Measurements from ENCODE around the gene MGAT4C. TPM values are rescaled to one million over a fixed set of nuclear protein-coding genes. Genes with fewer than 3 reads are reported as not detected.

MGAT4C gene
- total RNA-seq, 2 experiments from 2014 or later = not detected

- no peaks in the 10 kb centered on the region for H3K27me3 Mint-ChIP-seq (ENCODE audit: low read depth)
- H3K4me1 Mint-ChIP-seq (ENCODE audit: low read depth) = no peaks in the 10 kb centered on the region
- peaks cover 27% of the 10 kb centered on the region for H3K9me3 Mint-ChIP-seq
- no peaks in the 10 kb centered on the region for H3K36me3 Mint-ChIP-seq (ENCODE audit: low read depth)
- CTCF ChIA-PET = no interaction called here
- H3K4me3 Mint-ChIP-seq = no peak overlapping the region
- DNase-seq = no peak
- no peak overlapping the region for H3K27ac Mint-ChIP-seq
- intact Hi-C loops (cut with micrococcal nuclease) = no loop called here
Measured at GRCh38 chr12:85993746-85994145, 262.4 kb downstream of the MGAT4C start.

DNA sequence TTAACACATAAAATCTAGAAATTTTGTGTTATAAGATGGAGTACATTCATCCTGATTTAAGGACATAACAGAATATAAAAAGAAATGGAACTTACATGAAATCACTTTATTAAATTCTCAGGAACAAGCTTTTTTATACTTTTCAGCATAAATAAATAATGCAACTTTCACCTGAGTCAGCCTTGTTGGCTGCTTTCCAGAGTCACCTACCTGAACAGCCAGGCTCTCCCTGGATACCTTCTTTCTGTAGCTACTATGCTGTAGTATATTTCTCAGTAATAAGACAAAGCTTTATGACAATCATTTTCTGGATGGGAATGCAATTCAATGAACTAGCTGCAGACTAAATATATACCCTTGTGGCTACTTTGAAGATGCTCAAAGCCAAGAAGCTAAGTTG is 270.2 kb downstream of the MGAT4C start:
- CTCF ChIA-PET = no interaction called here
- Mint-ChIP-seq H3K36me3 (ENCODE audit: low read depth) (no peaks in the 10 kb centered on the region), H3K4me1 (ENCODE audit: low read depth) (no peaks in the 10 kb centered on the region), H3K27ac (no peak overlapping the region), H3K27me3 (ENCODE audit: low read depth) (no peaks in the 10 kb centered on the region), H3K4me3 (no peak overlapping the region), H3K9me3 (peaks cover 2% of the 10 kb centered on the region)
- intact Hi-C loops (cut with micrococcal nuclease) = no loop called here
- no peak for DNase-seq

DNA sequence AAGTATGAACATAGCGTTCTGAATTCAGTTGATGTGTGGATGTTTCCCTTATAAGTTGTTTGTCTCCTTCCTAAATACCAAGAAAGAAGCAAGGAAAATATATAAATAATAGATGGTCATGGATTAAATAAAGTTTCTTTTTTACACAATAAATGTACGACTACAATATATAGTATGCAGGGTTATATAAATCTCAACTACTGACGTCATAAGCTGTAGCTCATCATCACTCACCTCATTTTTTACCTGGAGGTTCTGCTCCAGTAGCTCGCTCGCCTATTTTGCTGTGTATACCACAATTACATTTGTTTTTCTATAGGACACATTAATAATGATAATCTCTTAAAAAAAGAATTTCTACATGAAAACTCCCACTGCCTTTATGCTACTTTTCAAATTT is 272.6 kb downstream of the MGAT4C start:
- H3K9me3 Mint-ChIP-seq = no peaks in the 10 kb centered on the region
- DNase-seq = no peak
- no peaks in the 10 kb centered on the region for H3K27me3 Mint-ChIP-seq (ENCODE audit: low read depth)
- H3K36me3 Mint-ChIP-seq (ENCODE audit: low read depth) = no peaks in the 10 kb centered on the region
- no peak overlapping the region for H3K27ac Mint-ChIP-seq
- no peaks in the 10 kb centered on the region for H3K4me1 Mint-ChIP-seq (ENCODE audit: low read depth)
- CTCF ChIA-PET = interaction anchor here (0.6 kb wide), 2 partner anchors 295 to 1980 kb away, joined by 3 to 4 read pairs; no protein-coding TSS in a partner anchor
- intact Hi-C loops (cut with micrococcal nuclease) = no loop called here
- no peak overlapping the region for H3K4me3 Mint-ChIP-seq

- Mint-ChIP-seq H3K4me3 (no peak overlapping the region), H3K4me1 (ENCODE audit: low read depth) (no peaks in the 10 kb centered on the region)
Measured at GRCh38 chr12:85979641-85980040, 276.6 kb downstream of the MGAT4C start.

DNA sequence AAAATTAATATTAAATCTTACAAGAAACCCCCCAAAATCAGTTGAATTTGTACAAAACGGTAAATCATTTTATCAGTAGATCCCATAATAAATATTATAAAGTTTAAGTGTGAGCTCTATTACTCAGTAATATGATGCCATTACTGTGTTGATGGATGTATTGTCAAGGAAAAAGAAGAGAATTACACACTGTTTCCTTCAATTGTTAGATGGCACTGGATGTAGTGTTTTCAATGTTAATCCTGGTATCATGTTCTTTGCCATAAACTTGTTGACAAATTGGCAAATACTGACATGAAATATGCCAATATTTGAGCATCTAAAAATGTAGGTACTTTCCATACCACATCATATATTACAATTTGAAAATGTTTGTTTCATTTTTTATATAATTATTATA is 280.5 kb downstream of the MGAT4C start:
- Mint-ChIP-seq H3K36me3 (ENCODE audit: low read depth) (no peaks in the 10 kb centered on the region), H3K27ac (no peak overlapping the region), H3K4me3 (no peak overlapping the region), H3K4me1 (ENCODE audit: low read depth) (no peaks in the 10 kb centered on the region), H3K9me3 (no peaks in the 10 kb centered on the region), H3K27me3 (ENCODE audit: low read depth) (no peaks in the 10 kb centered on the region)
- no peak for DNase-seq
- intact Hi-C loops (cut with micrococcal nuclease) = loop anchor here (10.0 kb wide), 1 partner anchor 1499 kb away; no protein-coding TSS in a partner anchor
- CTCF ChIA-PET = no interaction called here

More at GRCh38 chr12:85979641-85980040, 276.6 kb downstream of the MGAT4C start:
- DNase-seq = no peak
- no peaks in the 10 kb centered on the region for H3K27me3 Mint-ChIP-seq (ENCODE audit: low read depth)
- intact Hi-C loops (cut with micrococcal nuclease) = loop anchor here (10.0 kb wide), 1 partner anchor 1495 kb away; no protein-coding TSS in a partner anchor
- no peak overlapping the region for H3K27ac Mint-ChIP-seq
- no peaks in the 10 kb centered on the region for H3K9me3 Mint-ChIP-seq
- CTCF ChIA-PET = no interaction called here
- no peaks in the 10 kb centered on the region for H3K36me3 Mint-ChIP-seq (ENCODE audit: low read depth)

DNA sequence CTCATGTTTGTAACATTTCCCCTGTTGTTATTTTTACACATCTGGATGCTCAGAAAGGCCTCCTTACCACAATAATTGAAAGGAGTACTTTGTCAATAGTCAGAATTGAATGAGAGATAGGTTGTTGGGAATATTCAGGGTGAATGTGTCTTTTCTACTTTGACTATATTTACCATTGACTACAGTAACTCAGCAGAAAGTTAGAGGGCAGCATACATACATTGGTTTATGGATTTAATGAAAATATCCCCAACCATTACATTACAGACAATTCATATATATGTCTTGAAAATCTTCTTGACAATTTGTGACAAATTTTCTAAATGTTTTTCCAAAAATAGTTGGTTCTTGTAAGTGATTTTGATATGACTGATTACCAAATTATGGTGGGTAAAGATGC is 284.4 kb downstream of the MGAT4C start:
- no peaks in the 10 kb centered on the region for H3K9me3 Mint-ChIP-seq
- intact Hi-C loops (cut with micrococcal nuclease) = loop anchor here (10.0 kb wide), 1 partner anchor 1503 kb away; no protein-coding TSS in a partner anchor
- H3K27me3 Mint-ChIP-seq (ENCODE audit: low read depth) = no peaks in the 10 kb centered on the region
- DNase-seq = no peak
- H3K27ac Mint-ChIP-seq = no peak overlapping the region
- CTCF ChIA-PET = no interaction called here
- no peaks in the 10 kb centered on the region for H3K4me1 Mint-ChIP-seq (ENCODE audit: low read depth)
- H3K4me3 Mint-ChIP-seq = no peak overlapping the region
- H3K36me3 Mint-ChIP-seq (ENCODE audit: low read depth) = no peaks in the 10 kb centered on the region

DNA sequence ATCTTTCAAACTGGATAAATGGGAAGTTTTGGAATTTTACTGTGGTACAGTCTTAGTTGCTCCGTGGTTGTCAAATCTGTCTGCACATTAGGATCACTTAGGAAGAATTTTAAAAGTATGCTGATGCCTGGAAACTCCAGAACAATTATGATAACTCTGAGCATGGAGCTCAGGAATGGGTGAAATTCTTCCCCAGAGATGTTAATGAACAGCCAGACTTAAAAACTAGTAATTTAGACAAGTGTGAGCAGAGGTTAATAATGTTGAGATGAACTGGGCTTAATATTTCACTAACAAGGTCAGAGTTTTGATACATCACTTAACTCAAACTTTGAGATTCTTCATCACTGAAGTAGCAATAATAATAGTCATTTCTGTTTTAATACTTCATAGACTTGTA is 287.6 kb downstream of the MGAT4C start:
- Mint-ChIP-seq H3K9me3 (no peaks in the 10 kb centered on the region), H3K36me3 (ENCODE audit: low read depth) (no peaks in the 10 kb centered on the region), H3K27ac (no peak overlapping the region), H3K27me3 (ENCODE audit: low read depth) (no peaks in the 10 kb centered on the region), H3K4me3 (no peak overlapping the region), H3K4me1 (ENCODE audit: low read depth) (no peaks in the 10 kb centered on the region)
- no peak for DNase-seq
- CTCF ChIA-PET = no interaction called here
- intact Hi-C loops (cut with micrococcal nuclease) = no loop called here

- H3K27ac Mint-ChIP-seq = no peak overlapping the region
- H3K27me3 Mint-ChIP-seq (ENCODE audit: low read depth) = no peaks in the 10 kb centered on the region
- CTCF ChIA-PET = no interaction called here
- intact Hi-C loops (cut with micrococcal nuclease) = no loop called here
- H3K4me3 Mint-ChIP-seq = no peak overlapping the region
- H3K36me3 Mint-ChIP-seq (ENCODE audit: low read depth) = no peaks in the 10 kb centered on the region
- no peak for DNase-seq
- H3K9me3 Mint-ChIP-seq = no peaks in the 10 kb centered on the region
- H3K4me1 Mint-ChIP-seq (ENCODE audit: low read depth) = no peaks in the 10 kb centered on the region
Measured at GRCh38 chr12:85963326-85963725, 292.9 kb downstream of the MGAT4C start.

DNA sequence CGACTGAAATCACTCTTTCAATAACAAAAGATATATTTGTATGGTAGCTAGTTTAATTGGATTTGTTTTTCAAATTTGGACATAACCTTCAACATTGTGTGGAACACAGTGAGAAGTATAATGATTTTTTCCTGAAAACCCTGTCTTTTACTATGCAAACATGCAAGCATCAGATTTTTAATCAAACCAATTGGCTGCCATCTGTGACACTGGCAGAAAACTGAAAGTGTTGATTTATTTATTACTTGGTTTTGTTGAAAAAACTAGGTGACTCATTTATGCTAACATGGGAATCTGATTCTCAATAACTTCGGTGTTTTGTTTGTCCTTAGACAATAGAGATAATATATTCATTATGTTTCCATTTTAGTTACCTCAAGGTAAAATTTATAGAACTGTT is 300.1 kb downstream of the MGAT4C start:
- Mint-ChIP-seq H3K27me3 (ENCODE audit: low read depth) (no peaks in the 10 kb centered on the region), H3K27ac (no peak overlapping the region), H3K36me3 (ENCODE audit: low read depth) (no peaks in the 10 kb centered on the region), H3K4me3 (no peak overlapping the region), H3K9me3 (no peaks in the 10 kb centered on the region), H3K4me1 (ENCODE audit: low read depth) (no peaks in the 10 kb centered on the region)
- no peak for DNase-seq
- CTCF ChIA-PET = no interaction called here
- intact Hi-C loops (cut with micrococcal nuclease) = no loop called here

DNA sequence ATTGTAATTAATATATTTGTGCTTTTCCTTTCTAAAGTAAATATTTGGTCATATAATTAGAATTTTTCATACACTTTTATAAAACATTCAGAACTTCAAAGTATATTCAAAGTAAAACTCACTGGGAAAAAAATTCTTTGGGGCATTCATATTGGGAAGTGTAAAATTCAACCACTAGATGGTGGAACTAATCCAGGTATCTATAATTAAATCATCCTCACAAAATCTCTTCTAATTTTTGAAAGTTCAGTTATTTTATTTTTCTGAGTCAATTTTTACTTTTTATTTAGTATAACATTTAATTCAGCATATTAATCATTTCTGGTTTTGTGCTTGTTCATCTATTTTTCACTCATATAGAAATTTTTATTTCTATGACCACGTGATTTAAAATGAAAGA is 301.1 kb downstream of the MGAT4C start:
- CTCF ChIA-PET = no interaction called here
- H3K4me1 Mint-ChIP-seq (ENCODE audit: low read depth) = no peaks in the 10 kb centered on the region

DNA sequence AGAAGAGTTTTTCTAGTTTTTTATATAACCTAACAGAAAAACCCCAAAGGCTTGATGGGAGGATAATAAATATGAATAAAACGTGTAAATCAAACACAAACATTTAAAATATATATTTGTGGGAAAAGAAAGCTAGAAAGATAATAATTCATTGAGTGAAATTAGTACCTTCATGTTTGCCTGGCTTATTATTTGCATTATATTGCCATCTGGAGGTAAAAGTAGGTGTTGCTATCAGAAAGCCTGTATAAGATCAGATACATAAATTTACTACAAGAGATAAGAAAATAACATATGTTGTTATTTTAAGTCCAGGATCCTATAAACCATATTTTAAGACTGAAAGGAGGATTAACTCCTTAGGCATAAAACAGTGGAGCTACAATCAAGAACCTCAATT is 304.4 kb downstream of the MGAT4C start:
- Mint-ChIP-seq H3K4me3 (no peak overlapping the region), H3K27ac (no peak overlapping the region), H3K36me3 (ENCODE audit: low read depth) (no peaks in the 10 kb centered on the region), H3K4me1 (ENCODE audit: low read depth) (no peaks in the 10 kb centered on the region), H3K27me3 (ENCODE audit: low read depth) (no peaks in the 10 kb centered on the region), H3K9me3 (no peaks in the 10 kb centered on the region)
- no peak for DNase-seq
- intact Hi-C loops (cut with micrococcal nuclease) = no loop called here
- CTCF ChIA-PET = no interaction called here

More for the DNA sequence above, 301.1 kb downstream of the MGAT4C start:
- no peak overlapping the region for H3K4me3 Mint-ChIP-seq
- no peak overlapping the region for H3K27ac Mint-ChIP-seq
- intact Hi-C loops (cut with micrococcal nuclease) = no loop called here
- DNase-seq = no peak
- no peaks in the 10 kb centered on the region for H3K36me3 Mint-ChIP-seq (ENCODE audit: low read depth)
- H3K9me3 Mint-ChIP-seq = no peaks in the 10 kb centered on the region
- H3K27me3 Mint-ChIP-seq (ENCODE audit: low read depth) = no peaks in the 10 kb centered on the region

DNA sequence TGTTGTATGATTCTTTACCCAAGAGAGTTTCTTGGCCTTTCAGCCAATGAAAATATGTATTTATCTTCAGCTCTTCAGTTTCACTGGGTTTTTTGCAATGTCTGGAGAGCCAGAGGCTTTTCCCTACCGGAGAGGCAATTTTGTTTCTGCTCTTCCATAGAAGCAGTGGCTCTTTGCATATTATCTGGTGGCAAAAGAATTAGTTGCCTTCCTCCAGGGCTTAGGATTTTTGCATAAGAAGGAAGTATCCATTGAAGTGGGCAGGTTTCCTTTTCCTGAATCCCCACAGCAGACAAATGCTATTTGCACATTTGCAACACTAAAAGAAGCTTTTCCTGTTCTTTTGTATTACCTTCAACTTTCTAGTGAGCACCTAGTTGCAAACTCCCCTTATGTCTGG is 306.9 kb downstream of the MGAT4C start:
- Mint-ChIP-seq H3K36me3 (ENCODE audit: low read depth) (no peaks in the 10 kb centered on the region), H3K4me1 (ENCODE audit: low read depth) (no peaks in the 10 kb centered on the region), H3K27ac (no peak overlapping the region), H3K9me3 (peaks cover 1% of the 10 kb centered on the region), H3K4me3 (no peak overlapping the region), H3K27me3 (ENCODE audit: low read depth) (no peaks in the 10 kb centered on the region)
- DNase-seq = no peak
- intact Hi-C loops (cut with micrococcal nuclease) = no loop called here
- CTCF ChIA-PET = interaction anchor here (0.6 kb wide), 1 partner anchor 12 kb away, joined by 3 read pairs; no protein-coding TSS in a partner anchor

GRCh38 chr12:85948340-85948739 is 307.9 kb downstream of the MGAT4C start:
- Mint-ChIP-seq H3K36me3 (ENCODE audit: low read depth) (no peaks in the 10 kb centered on the region), H3K4me1 (ENCODE audit: low read depth) (no peaks in the 10 kb centered on the region), H3K27me3 (ENCODE audit: low read depth) (no peaks in the 10 kb centered on the region), H3K4me3 (no peak overlapping the region), H3K27ac (no peak overlapping the region), H3K9me3 (peaks cover 1% of the 10 kb centered on the region)
- intact Hi-C loops (cut with micrococcal nuclease) = no loop called here
- CTCF ChIA-PET = no interaction called here
- no peak for DNase-seq

GRCh38 chr12:85947286-85947685 is 308.9 kb downstream of the MGAT4C start:
- CTCF ChIA-PET = no interaction called here
- Mint-ChIP-seq H3K9me3 (peaks cover 1% of the 10 kb centered on the region), H3K4me3 (no peak overlapping the region), H3K27me3 (ENCODE audit: low read depth) (no peaks in the 10 kb centered on the region), H3K27ac (no peak overlapping the region), H3K4me1 (ENCODE audit: low read depth) (no peaks in the 10 kb centered on the region), H3K36me3 (ENCODE audit: low read depth) (no peaks in the 10 kb centered on the region)
- DNase-seq = no peak
- intact Hi-C loops (cut with micrococcal nuclease) = no loop called here

Data from activated naive CD4-positive, alpha-beta T cell treated with anti-CD3 and anti-CD28 coated beads for 36 hours (primary cell).